Fibroblast of lung (primary cell): ENCODE results near the gene B4GAT1. TPM values are rescaled to one million over a fixed set of nuclear protein-coding genes. Genes with fewer than 3 reads are reported as not detected.
A peak's percentile ranks its signal among the peaks of the same experiment; 100 is the strongest.

ENCODE experiments used
- DNase-seq, 2 donors: peaks; one replicate each; pipeline versions ENCODE4 v3.0.0 to v3.0.0-alpha.2; 2010; ENCODE audit warnings: low read depth in 2 of 2
- H2AFZ ChIP-seq: 2 replicates; pipeline ENCODE4 v1.5.1; 2012; ENCODE audit warnings: low read length, control low read depth, inconsistent platforms
- H3K27ac ChIP-seq: 2 replicates; pipeline ENCODE4 v1.5.1; 2011; ENCODE audit warnings: low read length, control low read depth; ENCODE audit not compliant: insufficient read depth
- H3K27me3 ChIP-seq: 2 replicates; pipeline ENCODE4 v1.5.1; 2011; ENCODE audit warnings: mild to moderate bottlenecking, low read length; ENCODE audit not compliant: control insufficient read depth, insufficient read depth
- H3K36me3 ChIP-seq: 2 replicates; pipeline ENCODE4 v1.5.1; 2011; ENCODE audit warnings: low read length; ENCODE audit not compliant: control insufficient read depth, insufficient read depth
- H3K4me1 ChIP-seq: 2 replicates; pipeline ENCODE4 v1.5.1; 2011; ENCODE audit warnings: low read length; ENCODE audit not compliant: control insufficient read depth, insufficient read depth; ENCODE audit errors: extremely low read depth
- H3K4me2 ChIP-seq: 2 replicates; pipeline ENCODE4 v1.5.1; 2011; ENCODE audit warnings: low read length, control low read depth; ENCODE audit not compliant: insufficient read depth; ENCODE audit errors: extremely low read depth
- H3K4me3 ChIP-seq, 4 experiments: fragments of 200-600 bp in 1 of 4; sonication (generic) in 1 of 4; replicated peaks in 1 of 4; 2 replicates each; pipeline ENCODE4 v1.5.1; 2011 to 2016; ENCODE audit warnings: low read length in 4 of 4, low read depth in 3 of 4, mild to moderate bottlenecking in 3 of 4, control low read depth in 2 of 4, inconsistent platforms in 1 of 4, mixed read lengths in 1 of 4; ENCODE audit not compliant: insufficient read depth in 1 of 4; ENCODE audit errors: control extremely low read depth in 1 of 4
- H3K79me2 ChIP-seq: 2 replicates; pipeline ENCODE4 v1.5.1; 2012; ENCODE audit warnings: mild to moderate bottlenecking, low read length, inconsistent platforms; ENCODE audit not compliant: control insufficient read depth, insufficient read depth
- H3K9ac ChIP-seq: 2 replicates; pipeline ENCODE4 v1.5.1; 2011; ENCODE audit warnings: mild to moderate bottlenecking, low read length, control low read depth; ENCODE audit not compliant: insufficient read depth
- H3K9me3 ChIP-seq: 2 replicates; pipeline ENCODE4 v1.5.1; 2012; ENCODE audit warnings: low read depth, low read length; ENCODE audit not compliant: control insufficient read depth, insufficient read depth
- H4K20me1 ChIP-seq: 2 replicates; pipeline ENCODE4 v1.5.1; 2011; ENCODE audit warnings: low read length; ENCODE audit not compliant: control insufficient read depth, insufficient read depth; ENCODE audit errors: extremely low read depth
- CTCF ChIP-seq, 2 donors: IDR thresholded peaks in 1 of 2; conservative IDR thresholded peaks in 1 of 2; 1 replicate in 1 of 2; 2 replicates in 1 of 2; pipeline ENCODE4 v1.5.1; 2011 to 2012; ENCODE audit warnings: low read length in 2 of 2, control low read depth in 1 of 2, inconsistent platforms in 1 of 2, low read depth in 1 of 2, mild to moderate bottlenecking in 1 of 2
- EZH2 ChIP-seq: IDR thresholded peaks from 2 replicates; pipeline ENCODE4 v1.5.1; 2012; ENCODE audit warnings: low read length, control low read depth, mild to moderate bottlenecking; ENCODE audit errors: missing control alignments
- polyA plus RNA-seq, 2 donors: library from polyadenylated mRNA; depleted of rRNA in 1 of 2; stranded (reverse) in 1 of 2; unstranded in 1 of 2; fragments of >200 nt; gene quantifications; 2 replicates each; pipeline ENCODE4 v1.2.1, GENCODE V29; 2011 to 2012; ENCODE audit warnings: missing spikeins in 1 of 2
- total RNA-seq: library from RNA; depleted of rRNA; stranded (reverse); fragments of >200 nt; gene quantifications from 2 replicates; pipeline ENCODE4 v1.2.1, GENCODE V29; 2014

Gene B4GAT1
- total and polyA plus RNA-seq, 2 donors (not counting 1 experiment from before 2014, with no cell fraction given), result 13.1 to 48.9 TPM

GRCh38 chr11:66324664-66325063 lies 22.8 kb downstream of the B4GAT1 start:
- Histone ChIP-seq H3K9me3 (no peaks in the 10 kb centered on the region), H3K79me2 (no peaks in the 10 kb centered on the region), H3K4me3 (no peak overlapping the region), H3K36me3 (no peaks in the 10 kb centered on the region), H3K9ac (no peak overlapping the region), H3K27ac (peak overlapping the region; percentile 54), H3K4me1 (peaks cover 48% of the 10 kb centered on the region), H3K27me3 (no peaks in the 10 kb centered on the region), H3K4me2 (peak overlapping the region; percentile 13), H4K20me1 (no peaks in the 10 kb centered on the region), H2AFZ (no peak overlapping the region)
- TF ChIP-seq EZH2 (no peak), CTCF (conservative IDR thresholded peaks at IDR 0.05 in 1 of 2, IDR thresholded peaks at IDR 0.05 in 1 of 2; ENCODE audit: low read depth in 1 of 2, low read length in 2 of 2) (no peak)
- peak; percentile 44 to 61 for DNase-seq

DNA sequence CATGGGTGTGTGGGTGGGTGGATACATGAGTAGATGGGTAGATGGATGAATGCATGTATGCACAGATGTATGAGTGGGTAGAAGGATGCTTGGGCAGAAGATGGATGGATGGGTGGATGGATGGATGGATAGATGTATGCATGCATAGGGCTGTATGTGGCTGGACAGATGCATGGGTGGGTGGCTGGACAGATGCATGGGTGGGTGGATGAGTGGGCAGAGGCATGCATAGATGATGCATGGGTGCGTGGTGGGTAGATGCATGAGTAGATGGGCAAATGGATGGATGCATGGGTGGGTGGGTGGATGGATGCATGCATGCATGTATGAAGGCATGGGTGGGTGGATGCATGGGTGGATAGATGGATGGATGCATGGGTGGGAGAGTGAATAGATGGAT lies 23.7 kb downstream of the B4GAT1 start:
- H3K27ac ChIP-seq, result no peak overlapping the region
- H3K9me3 ChIP-seq, result no peaks in the 10 kb centered on the region
- H3K9ac ChIP-seq, result no peak overlapping the region
- H3K4me1 ChIP-seq, result peaks cover 51% of the 10 kb centered on the region
- no peak for TF ChIP-seq EZH2
- no peak for TF ChIP-seq CTCF (conservative IDR thresholded peaks at IDR 0.05 in 1 of 2, IDR thresholded peaks at IDR 0.05 in 1 of 2; ENCODE audit: low read depth in 1 of 2, low read length in 2 of 2)
- no peak for DNase-seq
- H2AFZ ChIP-seq, result no peak overlapping the region
- H3K4me2 ChIP-seq, result no peak overlapping the region
- H4K20me1 ChIP-seq, result no peaks in the 10 kb centered on the region
- H3K27me3 ChIP-seq, result no peaks in the 10 kb centered on the region
- no peak overlapping the region for H3K4me3 ChIP-seq
- no peaks in the 10 kb centered on the region for H3K36me3 ChIP-seq
- H3K79me2 ChIP-seq, result no peaks in the 10 kb centered on the region

GRCh38 chr11:66322732-66323427 lies 24.5 kb downstream of the B4GAT1 start:
- no peaks in the 10 kb centered on the region for H3K79me2 ChIP-seq
- TF ChIP-seq EZH2, result no peak
- no peak for TF ChIP-seq CTCF (conservative IDR thresholded peaks at IDR 0.05 in 1 of 2, IDR thresholded peaks at IDR 0.05 in 1 of 2; ENCODE audit: low read depth in 1 of 2, low read length in 2 of 2)
- no peaks in the 10 kb centered on the region for H3K36me3 ChIP-seq
- H4K20me1 ChIP-seq, result no peaks in the 10 kb centered on the region
- H3K4me3 ChIP-seq, result no peak overlapping the region
- H3K27me3 ChIP-seq, result no peaks in the 10 kb centered on the region
- H2AFZ ChIP-seq, result peak overlapping the region; percentile 27
- H3K27ac ChIP-seq, result peak overlapping the region; percentile 35
- H3K4me2 ChIP-seq, result no peak overlapping the region
- DNase-seq, result peak in 1 of 2 donors; percentile 88
- no peak overlapping the region for H3K9ac ChIP-seq
- H3K4me1 ChIP-seq, result peaks cover 51% of the 10 kb centered on the region
- H3K9me3 ChIP-seq, result no peaks in the 10 kb centered on the region
